SK-N-SH (cell line): ENCODE data around the gene ELMOD1. TPM values are rescaled to one million over a fixed set of nuclear protein-coding genes. Genes with fewer than 3 reads are reported as not detected.

Experiments
- CTCF ChIA-PET: fragments of 300-600, 350-600 bp; formaldehyde crosslinking; extraction: SDS; loops from one replicate; lab custom pipeline; 2021; lab: Yijun Ruan, JAX
- POLR2A ChIA-PET: fragments of 350-600 bp; sonication (Branson Sonifier 250); formaldehyde crosslinking; extraction: SDS; loops from one replicate; lab custom pipeline; 2020; ENCODE audit warnings: antibody characterized with exemption, inconsistent platforms; lab: Yijun Ruan, JAX
- DNase-seq: peaks from one replicate; pipeline ENCODE4 v3.0.0; 2012
- H2AFZ ChIP-seq: fragments of 200-600 bp; sonication (generic); 2 replicates; pipeline ENCODE4 v1.8.1; 2016; ENCODE audit warnings: antibody characterized with exemption, mild to moderate bottlenecking, low read depth
- H3F3A ChIP-seq: fragments of 200-600 bp; sonication (generic); replicated peaks from 2 replicates; pipeline ENCODE3; 2016; ENCODE audit warnings: antibody characterized with exemption, mild to moderate bottlenecking; ENCODE audit not compliant: insufficient read depth
- H3K27ac ChIP-seq, 2 experiments: fragments of 200-500 bp in 1 of 2; fragments of 200-600 bp in 1 of 2; sonication (Bioruptor generic) in 1 of 2; sonication (generic), shearing (Covaris generic) in 1 of 2; 2 replicates each; pipeline versions ENCODE4 v1.5.1 to v1.6.1; 2014 to 2016; ENCODE audit warnings: low read depth in 2 of 2, inconsistent platforms in 1 of 2, low read length in 1 of 2, mild to moderate bottlenecking in 1 of 2, mixed read lengths in 1 of 2
- H3K27me3 ChIP-seq: fragments of 200-600 bp; sonication (generic), shearing (Covaris generic); 2 replicates; pipeline ENCODE4 v1.6.1; 2016; ENCODE audit warnings: mixed run types; ENCODE audit not compliant: insufficient read depth
- H3K36me3 ChIP-seq, 2 experiments: fragments of 200-500 bp in 1 of 2; fragments of 200-600 bp in 1 of 2; sonication (Bioruptor generic) in 1 of 2; sonication (generic) in 1 of 2; replicated peaks in 1 of 2; 2 replicates each; pipeline versions ENCODE3 to v1.5.1; 2014 to 2016; ENCODE audit warnings: low read length in 1 of 2, mild to moderate bottlenecking in 1 of 2; ENCODE audit not compliant: insufficient read depth in 2 of 2, control insufficient read depth in 1 of 2
- H3K4me1 ChIP-seq, 2 experiments: fragments of 200-500 bp in 1 of 2; fragments of 200-600 bp in 1 of 2; sonication (Bioruptor generic) in 1 of 2; sonication (generic), shearing (Covaris generic) in 1 of 2; 2 replicates each; pipeline versions ENCODE4 v1.5.1 to v1.6.1; 2014 to 2016; ENCODE audit warnings: low read depth in 1 of 2, low read length in 1 of 2, mixed run types in 1 of 2; ENCODE audit not compliant: insufficient read depth in 2 of 2, control insufficient read depth in 1 of 2
- H3K4me2 ChIP-seq: fragments of 200-600 bp; sonication (generic), shearing (Covaris generic); 2 replicates; pipeline ENCODE4 v1.6.1; 2017; ENCODE audit warnings: mixed run types
- H3K4me3 ChIP-seq, 2 experiments: fragments of 200-500 bp in 1 of 2; fragments of 200-600 bp in 1 of 2; sonication (Bioruptor generic) in 1 of 2; sonication (generic), shearing (Covaris generic) in 1 of 2; 2 replicates each; pipeline versions ENCODE4 v1.5.1 to v1.8.1; 2014 to 2016; ENCODE audit warnings: low read depth in 2 of 2, inconsistent platforms in 1 of 2, low read length in 1 of 2, mild to moderate bottlenecking in 1 of 2, mixed read lengths in 1 of 2, moderate library complexity in 1 of 2
- H3K79me2 ChIP-seq: fragments of 200-600 bp; sonication (generic); 2 replicates; pipeline ENCODE4 v1.8.1; 2017; ENCODE audit warnings: mild to moderate bottlenecking; ENCODE audit not compliant: insufficient read depth
- H3K9ac ChIP-seq: fragments of 200-600 bp; sonication (generic); 2 replicates; pipeline ENCODE4 v1.6.1; 2017; ENCODE audit warnings: mixed run types
- H3K9me2 ChIP-seq: fragments of 200-600 bp; sonication (generic); 2 replicates; pipeline ENCODE4 v1.6.1; 2017; ENCODE audit warnings: mixed run types
- H3K9me3 ChIP-seq: fragments of 200-600 bp; sonication (generic); 2 replicates; pipeline ENCODE4 v1.6.1; 2017; ENCODE audit warnings: mixed run types, mild to moderate bottlenecking, moderate library complexity
- H4K20me1 ChIP-seq: fragments of 200-600 bp; sonication (generic); 2 replicates; pipeline ENCODE4 v1.6.1; 2017; ENCODE audit warnings: mild to moderate bottlenecking, mixed run types; ENCODE audit not compliant: insufficient read depth
- EP300 ChIP-seq, 2 experiments: IDR thresholded peaks; 2 replicates each; pipeline versions ENCODE4 v1.4.0 to v1.6.1; 2012; ENCODE audit warnings: borderline replicate concordance in 1 of 2, low read depth in 1 of 2, low read length in 1 of 2
- FOSL2 ChIP-seq: IDR thresholded peaks from 2 replicates; pipeline ENCODE4 v1.4.0; 2012; ENCODE audit warnings: low read depth, mild to moderate bottlenecking, moderate library complexity, borderline replicate concordance
- FOXJ3 ChIP-seq: sonication (generic); formaldehyde crosslinking; IDR thresholded peaks from 2 replicates; pipeline ENCODE4 v1.5.1; 2020; ENCODE audit warnings: mild to moderate bottlenecking, missing genetic modification reagents
- GABPA ChIP-seq: IDR thresholded peaks from 2 replicates; pipeline ENCODE4 v1.4.0; 2012; ENCODE audit warnings: low read depth, mild to moderate bottlenecking
- MEF2A ChIP-seq: IDR thresholded peaks from 2 replicates; pipeline ENCODE4 v1.4.0; 2012; ENCODE audit warnings: low read depth, borderline replicate concordance
- PBX3 ChIP-seq: IDR thresholded peaks from 2 replicates; pipeline ENCODE4; 2012
- POLR2AphosphoS5 ChIP-seq: IDR thresholded peaks from 2 replicates; pipeline ENCODE4 v1.6.1; 2012; ENCODE audit warnings: low read depth, low read length
- RAD21 ChIP-seq: IDR thresholded peaks from 2 replicates; pipeline ENCODE4 v1.6.1; 2012; ENCODE audit warnings: mild to moderate bottlenecking, low read length
- TAF1 ChIP-seq: IDR thresholded peaks from 2 replicates; pipeline ENCODE4 v1.6.1; 2012; ENCODE audit warnings: low read depth, mild to moderate bottlenecking, low read length, moderate library complexity, borderline replicate concordance
- TCF12 ChIP-seq: IDR thresholded peaks from 2 replicates; pipeline ENCODE4 v1.4.0; 2012
- TEAD4 ChIP-seq: IDR thresholded peaks from 2 replicates; pipeline ENCODE4 v1.4.0; 2012; ENCODE audit warnings: mild to moderate bottlenecking, borderline replicate concordance; ENCODE audit not compliant: insufficient read depth
- YY1 ChIP-seq: IDR thresholded peaks from 2 replicates; pipeline ENCODE4 v1.4.0; 2012; ENCODE audit warnings: low read depth, mild to moderate bottlenecking
- WGBS: methylation state at CpG from one replicate; pipeline ENCODE4 v1.1.6; 2017; ENCODE audit warnings: low lambda C conversion rate; 5-methylcytosine and 5-hydroxymethylcytosine counted together
- polyA plus RNA-seq, 3 experiments: library from polyadenylated mRNA; depleted of rRNA; stranded (reverse); fragments of >200 nt; gene quantifications; 2 replicates each; pipeline ENCODE4 v1.2.3, GENCODE V29; 2012
- TF ChIP-seq, protein P1 (sequence below): fragments of 200-600 bp; sonication (generic); IDR thresholded peaks from 2 replicates; pipeline ENCODE4 v1.6.1; 2017; ENCODE audit warnings: antibody characterized with exemption, mild to moderate bottlenecking, moderate library complexity
- TF ChIP-seq, protein P2 (sequence below): IDR thresholded peaks from 2 replicates; pipeline ENCODE4 v1.6.1; 2012; ENCODE audit warnings: mild to moderate bottlenecking, low read depth, low read length, moderate library complexity
- TF ChIP-seq, protein P3 (sequence below): fragments of 150-350 bp; IDR thresholded peaks from 2 replicates; pipeline ENCODE4 v1.6.1; 2017; ENCODE audit warnings: antibody characterized with exemption, low read length, low read depth, borderline replicate concordance

ELMOD1 gene
- polyA plus RNA-seq, 1 of the 3 experiments (the other 2 are of a cell fraction), result not detected

- Histone ChIP-seq H3K9me2 (no peaks in the 10 kb centered on the region), H3K79me2 (no peaks in the 10 kb centered on the region), H3F3A (no peaks in the 10 kb centered on the region), H3K27ac (no peak overlapping the region), H3K9ac (no peak overlapping the region), H4K20me1 (no peaks in the 10 kb centered on the region), H3K4me2 (no peak overlapping the region), H3K27me3 (no peaks in the 10 kb centered on the region; the same call in 1 of the 2 replicates), H3K4me1 (no peaks in the 10 kb centered on the region), H3K4me3 (no peak overlapping the region), H3K9me3 (no peaks in the 10 kb centered on the region), H3K36me3 (no peaks in the 10 kb centered on the region), H2AFZ (no peak overlapping the region)
- 31% methylated on average over 4 of the region's 4 CpGs for WGBS
- DNase-seq, result no peak
- CTCF ChIA-PET, result no interaction called here
- POLR2A ChIA-PET, result no interaction called here
- TF ChIP-seq MEF2A (no peak), GABPA (no peak), FOXJ3 (no peak), TEAD4 (no peak), TAF1 (no peak), TCF12 (no peak), YY1 (no peak), EP300 (IDR thresholded peaks at IDR 0.05; ENCODE audit: borderline replicate concordance in 1 of 2, low read depth in 1 of 2, low read length in 1 of 2) (no peak), PBX3 (no peak), POLR2AphosphoS5 (no peak), RAD21 (no peak), FOSL2 (no peak)
- TF ChIP-seq, protein P1, sequence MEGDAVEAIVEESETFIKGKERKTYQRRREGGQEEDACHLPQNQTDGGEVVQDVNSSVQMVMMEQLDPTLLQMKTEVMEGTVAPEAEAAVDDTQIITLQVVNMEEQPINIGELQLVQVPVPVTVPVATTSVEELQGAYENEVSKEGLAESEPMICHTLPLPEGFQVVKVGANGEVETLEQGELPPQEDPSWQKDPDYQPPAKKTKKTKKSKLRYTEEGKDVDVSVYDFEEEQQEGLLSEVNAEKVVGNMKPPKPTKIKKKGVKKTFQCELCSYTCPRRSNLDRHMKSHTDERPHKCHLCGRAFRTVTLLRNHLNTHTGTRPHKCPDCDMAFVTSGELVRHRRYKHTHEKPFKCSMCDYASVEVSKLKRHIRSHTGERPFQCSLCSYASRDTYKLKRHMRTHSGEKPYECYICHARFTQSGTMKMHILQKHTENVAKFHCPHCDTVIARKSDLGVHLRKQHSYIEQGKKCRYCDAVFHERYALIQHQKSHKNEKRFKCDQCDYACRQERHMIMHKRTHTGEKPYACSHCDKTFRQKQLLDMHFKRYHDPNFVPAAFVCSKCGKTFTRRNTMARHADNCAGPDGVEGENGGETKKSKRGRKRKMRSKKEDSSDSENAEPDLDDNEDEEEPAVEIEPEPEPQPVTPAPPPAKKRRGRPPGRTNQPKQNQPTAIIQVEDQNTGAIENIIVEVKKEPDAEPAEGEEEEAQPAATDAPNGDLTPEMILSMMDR, result no peak
- TF ChIP-seq, protein P2, sequence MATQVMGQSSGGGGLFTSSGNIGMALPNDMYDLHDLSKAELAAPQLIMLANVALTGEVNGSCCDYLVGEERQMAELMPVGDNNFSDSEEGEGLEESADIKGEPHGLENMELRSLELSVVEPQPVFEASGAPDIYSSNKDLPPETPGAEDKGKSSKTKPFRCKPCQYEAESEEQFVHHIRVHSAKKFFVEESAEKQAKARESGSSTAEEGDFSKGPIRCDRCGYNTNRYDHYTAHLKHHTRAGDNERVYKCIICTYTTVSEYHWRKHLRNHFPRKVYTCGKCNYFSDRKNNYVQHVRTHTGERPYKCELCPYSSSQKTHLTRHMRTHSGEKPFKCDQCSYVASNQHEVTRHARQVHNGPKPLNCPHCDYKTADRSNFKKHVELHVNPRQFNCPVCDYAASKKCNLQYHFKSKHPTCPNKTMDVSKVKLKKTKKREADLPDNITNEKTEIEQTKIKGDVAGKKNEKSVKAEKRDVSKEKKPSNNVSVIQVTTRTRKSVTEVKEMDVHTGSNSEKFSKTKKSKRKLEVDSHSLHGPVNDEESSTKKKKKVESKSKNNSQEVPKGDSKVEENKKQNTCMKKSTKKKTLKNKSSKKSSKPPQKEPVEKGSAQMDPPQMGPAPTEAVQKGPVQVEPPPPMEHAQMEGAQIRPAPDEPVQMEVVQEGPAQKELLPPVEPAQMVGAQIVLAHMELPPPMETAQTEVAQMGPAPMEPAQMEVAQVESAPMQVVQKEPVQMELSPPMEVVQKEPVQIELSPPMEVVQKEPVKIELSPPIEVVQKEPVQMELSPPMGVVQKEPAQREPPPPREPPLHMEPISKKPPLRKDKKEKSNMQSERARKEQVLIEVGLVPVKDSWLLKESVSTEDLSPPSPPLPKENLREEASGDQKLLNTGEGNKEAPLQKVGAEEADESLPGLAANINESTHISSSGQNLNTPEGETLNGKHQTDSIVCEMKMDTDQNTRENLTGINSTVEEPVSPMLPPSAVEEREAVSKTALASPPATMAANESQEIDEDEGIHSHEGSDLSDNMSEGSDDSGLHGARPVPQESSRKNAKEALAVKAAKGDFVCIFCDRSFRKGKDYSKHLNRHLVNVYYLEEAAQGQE, result no peak
- TF ChIP-seq, protein P3, sequence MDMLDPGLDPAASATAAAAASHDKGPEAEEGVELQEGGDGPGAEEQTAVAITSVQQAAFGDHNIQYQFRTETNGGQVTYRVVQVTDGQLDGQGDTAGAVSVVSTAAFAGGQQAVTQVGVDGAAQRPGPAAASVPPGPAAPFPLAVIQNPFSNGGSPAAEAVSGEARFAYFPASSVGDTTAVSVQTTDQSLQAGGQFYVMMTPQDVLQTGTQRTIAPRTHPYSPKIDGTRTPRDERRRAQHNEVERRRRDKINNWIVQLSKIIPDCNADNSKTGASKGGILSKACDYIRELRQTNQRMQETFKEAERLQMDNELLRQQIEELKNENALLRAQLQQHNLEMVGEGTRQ, result no peak
Measured at GRCh38 chr11:107655602-107656001, 64.7 kb downstream of the ELMOD1 start.
